OCI-LY1 (cell line): ENCODE data around the gene CD58.

Experiments
- CTCF ChIP-seq: fragments of 200-600 bp; sonication (generic), shearing (Covaris generic); IDR thresholded peaks from 2 replicates; pipeline ENCODE4 v1.5.1; 2017; ENCODE audit warnings: mild to moderate bottlenecking, antibody characterized with exemption, low read length, moderate library complexity, mixed read lengths
- EZH2 ChIP-seq: fragments of 200-600 bp; sonication (generic), shearing (Covaris generic); IDR thresholded peaks from 2 replicates; pipeline ENCODE4 v1.8.0; 2017; ENCODE audit warnings: borderline replicate concordance, mixed run types, mild to moderate bottlenecking, antibody characterized with exemption, low read length, moderate library complexity, mixed read lengths

DNA sequence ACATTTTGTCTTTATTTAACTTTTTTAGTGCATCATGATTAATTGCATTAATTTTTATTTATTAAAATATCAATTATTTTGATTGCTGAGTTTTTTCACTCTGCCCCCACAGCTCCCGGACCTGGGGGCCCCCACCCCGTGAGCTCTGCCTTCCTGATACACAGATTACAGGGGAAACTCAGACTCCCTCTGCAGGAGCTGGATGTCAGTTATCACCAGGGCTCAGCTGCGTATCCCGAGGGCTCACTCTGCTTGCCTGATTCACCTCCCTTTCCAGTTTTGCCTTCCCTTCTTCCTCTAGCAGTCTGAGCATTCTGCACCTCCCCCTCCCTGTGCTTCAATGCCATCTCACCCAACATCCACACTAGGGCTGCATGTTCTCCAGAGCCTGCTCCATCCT is 99.6 kb downstream of the CD58 start:
- TF ChIP-seq CTCF (no peak), EZH2 (no peak)
